GM12878 (cell line): ENCODE measurements around the gene GNB5.

Experiments used
- CEBPB ChIP-seq, 2 experiments: fragments of 150-350 bp in 1 of 2; IDR thresholded peaks; 2 replicates each; pipeline ENCODE4 v1.6.1; 2012 to 2014; ENCODE audit warnings: low read depth in 2 of 2, low read length in 2 of 2, borderline replicate concordance in 1 of 2, inconsistent platforms in 1 of 2
- CTCF ChIP-seq, 3 experiments: IDR thresholded peaks in 2 of 3; conservative IDR thresholded peaks in 1 of 3; 2 replicates each; pipeline ENCODE4 v1.5.1; 2011; ENCODE audit warnings: low read depth in 3 of 3, low read length in 3 of 3, mild to moderate bottlenecking in 3 of 3, control low read depth in 2 of 3, moderate library complexity in 2 of 3, inconsistent platforms in 1 of 3, mixed read lengths in 1 of 3; ENCODE audit not compliant: control insufficient read depth in 2 of 3, insufficient read depth in 1 of 3; ENCODE audit errors: extremely low read depth in 1 of 3
- DPF2 ChIP-seq: fragments of 450-650 bp; IDR thresholded peaks from 2 replicates; pipeline ENCODE4 v1.6.1; 2017; ENCODE audit warnings: mild to moderate bottlenecking
- TF ChIP-seq, protein P1 (sequence below): IDR thresholded peaks from 2 replicates; pipeline ENCODE4 v1.6.1; 2012; ENCODE audit warnings: low read depth, low read length, improper control_type of control experiment

DNA sequence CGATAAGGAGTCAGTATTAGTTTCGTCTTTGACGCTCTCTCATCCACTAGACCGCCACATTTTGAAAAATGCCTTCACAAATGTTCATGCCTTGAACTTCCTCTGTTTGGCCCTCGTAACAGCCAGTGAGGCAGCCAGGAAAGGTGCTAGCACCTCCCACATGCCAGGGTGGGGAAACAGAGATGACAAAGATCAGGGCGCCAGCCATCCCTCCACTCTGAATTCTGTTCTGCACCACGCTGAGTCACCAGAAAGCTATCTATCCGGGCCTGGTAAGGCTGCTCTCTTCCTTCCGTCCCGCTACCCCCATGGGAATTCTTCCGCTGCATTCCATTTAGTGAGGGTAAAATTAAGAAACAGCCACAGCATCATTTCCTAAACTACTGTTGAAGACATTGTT is 47.3 kb downstream of the GNB5 start:
- TF ChIP-seq DPF2 (no peak), CEBPB (IDR thresholded peaks at IDR 0.05; ENCODE audit: borderline replicate concordance in 1 of 2, low read depth in 2 of 2, low read length in 2 of 2) (no peak), CTCF (IDR thresholded peaks at IDR 0.05 in 2 of 3, conservative IDR thresholded peaks at IDR 0.05 in 1 of 3; ENCODE audit: control insufficient read depth in 2 of 3, extremely low read depth in 1 of 3, insufficient read depth in 1 of 3, low read depth in 3 of 3, low read length in 3 of 3) (no peak)
- TF ChIP-seq, protein P1, sequence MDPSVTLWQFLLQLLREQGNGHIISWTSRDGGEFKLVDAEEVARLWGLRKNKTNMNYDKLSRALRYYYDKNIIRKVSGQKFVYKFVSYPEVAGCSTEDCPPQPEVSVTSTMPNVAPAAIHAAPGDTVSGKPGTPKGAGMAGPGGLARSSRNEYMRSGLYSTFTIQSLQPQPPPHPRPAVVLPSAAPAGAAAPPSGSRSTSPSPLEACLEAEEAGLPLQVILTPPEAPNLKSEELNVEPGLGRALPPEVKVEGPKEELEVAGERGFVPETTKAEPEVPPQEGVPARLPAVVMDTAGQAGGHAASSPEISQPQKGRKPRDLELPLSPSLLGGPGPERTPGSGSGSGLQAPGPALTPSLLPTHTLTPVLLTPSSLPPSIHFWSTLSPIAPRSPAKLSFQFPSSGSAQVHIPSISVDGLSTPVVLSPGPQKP = no peak
